Gastroesophageal sphincter (tissue), 3 donors: ENCODE measurements around the gene ERV3-1.
"Not testable (repeated sequence)": the region's sequence is repeated elsewhere in the genome, so short reads cannot be mapped to it uniquely, and the experiment has no call there.

Source experiments
- CTCF ChIP-seq, 4 experiments: fragments of 200-600 bp in 2 of 4; fragments of 450-650 bp in 2 of 4; sonication (generic) in 1 of 4; IDR thresholded peaks; one replicate each; pipeline ENCODE4 v1.5.1; 2017 to 2019; ENCODE audit warnings: antibody characterized with exemption in 4 of 4, mild to moderate bottlenecking in 2 of 4, moderate library complexity in 2 of 4
- EP300 ChIP-seq: sonication (generic); formaldehyde crosslinking; IDR thresholded peaks from one replicate; pipeline ENCODE4 v1.6.1; 2017; ENCODE audit warnings: antibody characterized with exemption, mild to moderate bottlenecking
- POLR2A ChIP-seq, 2 donors: fragments of 450-650 bp; IDR thresholded peaks; one replicate each; pipeline ENCODE4 v1.6.1; 2017; ENCODE audit warnings: antibody characterized with exemption in 2 of 2, mild to moderate bottlenecking in 2 of 2, moderate library complexity in 1 of 2
- POLR2AphosphoS5 ChIP-seq: sonication (generic); formaldehyde crosslinking; IDR thresholded peaks from one replicate; pipeline ENCODE4 v1.6.1; 2017; ENCODE audit warnings: antibody characterized with exemption

- TF ChIP-seq CTCF (IDR thresholded peaks at IDR 0.05); POLR2A (IDR thresholded peaks at IDR 0.05); EP300; POLR2AphosphoS5: not testable (repeated sequence)
Observed at GRCh38 chr7:65046329-65046728, 39.8 kb upstream of the ERV3-1 start.
